ENCODE measurements around the gene VPS4B. TPM values are rescaled to one million over a fixed set of nuclear protein-coding genes. Genes with fewer than 3 reads are reported as not detected.
"Not testable (repeated sequence)": the region's sequence is repeated elsewhere in the genome, so short reads cannot be mapped to it uniquely, and the experiment has no call there.

The VPS4B gene
- total RNA-seq (2014; rRNA removed; shearing (Covaris generic)), result 24.8 and 37.8 TPM in 2 replicates

GRCh38 chr18:63422087-63422863, at the start of gene VPS4B:
TSS of gene VPS4B (minus strand) at chr18:63422476. CDS start at chr18:63422259, 217 bp downstream.
- in situ Hi-C loops (cut with HindIII; ENCODE audit: low sequenced_read_pairs), result no loop called here
- peak; percentile 99 for DNase-seq (ENCODE audit: low spot score)

GRCh38 chr18:63470751-63471150, 48.5 kb upstream of the VPS4B start:
- DNase-seq (ENCODE audit: low spot score), result no peak
- in situ Hi-C loops (cut with HindIII; ENCODE audit: low sequenced_read_pairs), result no loop called here

GRCh38 chr18:63468575-63468974, 46.3 kb upstream of the VPS4B start:
- in situ Hi-C loops (cut with HindIII; ENCODE audit: low sequenced_read_pairs), result no loop called here

GRCh38 chr18:63467699-63468098, 45.4 kb upstream of the VPS4B start:
- no peak for DNase-seq (ENCODE audit: low spot score)
- in situ Hi-C loops (cut with HindIII; ENCODE audit: low sequenced_read_pairs), result no loop called here

More at GRCh38 chr18:63468575-63468974, 46.3 kb upstream of the VPS4B start:
- no peak for DNase-seq (ENCODE audit: low spot score)

GRCh38 chr18:63465059-63465458, 42.8 kb upstream of the VPS4B start:
- in situ Hi-C loops (cut with HindIII; ENCODE audit: low sequenced_read_pairs), result no loop called here
- DNase-seq (ENCODE audit: low spot score), result no peak

GRCh38 chr18:63464434-63464833, 42.2 kb upstream of the VPS4B start:
- in situ Hi-C loops (cut with HindIII; ENCODE audit: low sequenced_read_pairs), result no loop called here
- DNase-seq (ENCODE audit: low spot score), result no peak

- in situ Hi-C loops (cut with HindIII; ENCODE audit: low sequenced_read_pairs), result no loop called here
- DNase-seq (ENCODE audit: low spot score), result no peak
These were observed 38.1 kb upstream of the VPS4B start for GRCh38 chr18:63460414-63460813.

GRCh38 chr18:63457977-63458376, 35.7 kb upstream of the VPS4B start:
- in situ Hi-C loops (cut with HindIII; ENCODE audit: low sequenced_read_pairs), result no loop called here
- DNase-seq (ENCODE audit: low spot score), result no peak

GRCh38 chr18:63454497-63454896, 32.2 kb upstream of the VPS4B start:
- DNase-seq (ENCODE audit: low spot score), result no peak
- in situ Hi-C loops (cut with HindIII; ENCODE audit: low sequenced_read_pairs), result no loop called here

GRCh38 chr18:63452751-63453150, 30.5 kb upstream of the VPS4B start:
- in situ Hi-C loops (cut with HindIII; ENCODE audit: low sequenced_read_pairs); DNase-seq (ENCODE audit: low spot score): not testable (repeated sequence)

GRCh38 chr18:63451799-63452660, 29.8 kb upstream of the VPS4B start:
- no peak for DNase-seq (ENCODE audit: low spot score)
- in situ Hi-C loops (cut with HindIII; ENCODE audit: low sequenced_read_pairs), result no loop called here

GRCh38 chr18:63449426-63449825, 27.1 kb upstream of the VPS4B start:
- DNase-seq (ENCODE audit: low spot score), result no peak
- in situ Hi-C loops (cut with HindIII; ENCODE audit: low sequenced_read_pairs), result no loop called here

- DNase-seq (ENCODE audit: low spot score), result no peak
- in situ Hi-C loops (cut with HindIII; ENCODE audit: low sequenced_read_pairs), result no loop called here
These were observed 24.8 kb upstream of the VPS4B start for GRCh38 chr18:63447066-63447465.

- in situ Hi-C loops (cut with HindIII; ENCODE audit: low sequenced_read_pairs), result no loop called here
- DNase-seq (ENCODE audit: low spot score), result no peak
These were observed 24.0 kb upstream of the VPS4B start for GRCh38 chr18:63446266-63446665.

GRCh38 chr18:63445037-63445436, 22.8 kb upstream of the VPS4B start:
- in situ Hi-C loops (cut with HindIII; ENCODE audit: low sequenced_read_pairs), result no loop called here
- no peak for DNase-seq (ENCODE audit: low spot score)

- in situ Hi-C loops (cut with HindIII; ENCODE audit: low sequenced_read_pairs), result no loop called here
- DNase-seq (ENCODE audit: low spot score), result no peak
These were observed 22.3 kb upstream of the VPS4B start for GRCh38 chr18:63444580-63444979.

- no peak for DNase-seq (ENCODE audit: low spot score)
- in situ Hi-C loops (cut with HindIII; ENCODE audit: low sequenced_read_pairs), result no loop called here
These were observed 21.6 kb upstream of the VPS4B start for GRCh38 chr18:63443829-63444228.

- no peak for DNase-seq (ENCODE audit: low spot score)
- in situ Hi-C loops (cut with HindIII; ENCODE audit: low sequenced_read_pairs), result no loop called here
These were observed 18.6 kb upstream of the VPS4B start for GRCh38 chr18:63440881-63441280.

- DNase-seq (ENCODE audit: low spot score), result no peak
- in situ Hi-C loops (cut with HindIII; ENCODE audit: low sequenced_read_pairs), result no loop called here
These were observed 17.9 kb upstream of the VPS4B start for GRCh38 chr18:63440219-63440618.

- DNase-seq (ENCODE audit: low spot score), result peak; percentile 79
- in situ Hi-C loops (cut with HindIII; ENCODE audit: low sequenced_read_pairs), result no loop called here
These were observed 17.1 kb upstream of the VPS4B start for GRCh38 chr18:63439334-63439733.

Measured in G401 (cell line).